Activated gamma-delta T cell (primary cell): Measurements from ENCODE around the gene CEP164.
"Not testable (repeated sequence)": the region's sequence is repeated elsewhere in the genome, so short reads cannot be mapped to it uniquely, and the experiment has no call there.

Experiments
- DNase-seq: peaks from one replicate; lab custom pipeline; 2025; lab: John Stamatoyannopoulos, UW

The CEP164 gene

GRCh38 chr11:117441146-117441975 is 113.7 kb downstream of the CEP164 start:
- DNase-seq, result no peak

DNA sequence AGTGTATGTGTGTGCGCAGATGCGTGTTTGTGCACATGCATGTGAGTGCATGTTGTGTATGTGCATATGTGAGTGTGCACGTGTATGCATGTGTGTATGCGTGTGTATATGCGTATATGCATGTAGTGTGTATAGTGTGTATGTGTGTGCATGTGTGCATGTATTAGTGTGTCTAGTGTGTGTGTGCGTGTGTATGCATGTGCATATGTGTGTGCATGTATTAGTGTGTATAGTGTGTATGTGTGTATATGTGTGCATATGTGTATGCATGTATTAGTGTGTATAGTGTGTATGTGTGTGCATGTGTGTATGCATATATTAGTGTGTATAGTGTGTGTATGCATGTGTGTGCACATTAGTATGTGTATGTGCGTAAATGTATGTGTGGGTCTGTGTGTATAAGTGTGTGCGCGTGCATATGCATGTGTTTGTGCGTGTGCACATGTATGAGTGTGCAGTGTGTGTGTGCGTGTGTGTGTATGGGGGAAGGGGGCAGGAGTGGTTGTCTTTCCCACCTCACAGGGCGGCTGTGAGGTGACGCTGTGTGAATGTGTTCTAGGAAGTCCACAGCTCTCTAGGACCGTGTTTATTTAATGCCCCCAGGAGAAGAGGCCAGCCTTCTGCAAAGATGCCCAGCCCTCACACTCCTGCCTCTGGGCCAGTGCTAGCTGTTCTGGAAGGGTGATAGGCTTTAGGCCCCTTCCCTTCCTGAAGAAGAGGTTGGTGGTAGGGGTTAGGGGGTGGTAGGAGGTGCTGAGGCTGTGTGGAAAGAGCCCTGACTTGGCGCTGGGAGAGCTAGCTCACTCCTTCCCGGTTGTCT is 114.6 kb downstream of the CEP164 start:
- DNase-seq, result no peak

DNA sequence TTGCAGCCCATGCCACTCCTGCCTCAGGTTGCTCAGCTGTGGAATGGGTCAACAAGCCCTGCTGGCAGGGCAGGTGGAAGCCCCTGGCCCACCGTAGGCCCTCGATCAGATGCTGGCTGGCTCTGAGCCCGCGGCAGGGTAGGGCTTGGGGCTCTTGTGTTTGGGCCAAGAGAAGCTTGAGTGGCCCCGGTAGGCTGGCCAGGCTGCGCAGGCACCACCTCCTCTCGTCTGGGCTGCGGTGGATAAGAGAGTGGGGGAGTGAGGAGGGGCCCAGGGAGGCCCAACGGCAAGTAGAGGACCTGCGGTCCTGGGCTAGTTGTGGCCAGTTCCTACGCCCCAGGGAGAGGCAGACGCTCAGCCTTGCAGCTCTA is 115.2 kb downstream of the CEP164 start:
- DNase-seq, result no peak

DNA sequence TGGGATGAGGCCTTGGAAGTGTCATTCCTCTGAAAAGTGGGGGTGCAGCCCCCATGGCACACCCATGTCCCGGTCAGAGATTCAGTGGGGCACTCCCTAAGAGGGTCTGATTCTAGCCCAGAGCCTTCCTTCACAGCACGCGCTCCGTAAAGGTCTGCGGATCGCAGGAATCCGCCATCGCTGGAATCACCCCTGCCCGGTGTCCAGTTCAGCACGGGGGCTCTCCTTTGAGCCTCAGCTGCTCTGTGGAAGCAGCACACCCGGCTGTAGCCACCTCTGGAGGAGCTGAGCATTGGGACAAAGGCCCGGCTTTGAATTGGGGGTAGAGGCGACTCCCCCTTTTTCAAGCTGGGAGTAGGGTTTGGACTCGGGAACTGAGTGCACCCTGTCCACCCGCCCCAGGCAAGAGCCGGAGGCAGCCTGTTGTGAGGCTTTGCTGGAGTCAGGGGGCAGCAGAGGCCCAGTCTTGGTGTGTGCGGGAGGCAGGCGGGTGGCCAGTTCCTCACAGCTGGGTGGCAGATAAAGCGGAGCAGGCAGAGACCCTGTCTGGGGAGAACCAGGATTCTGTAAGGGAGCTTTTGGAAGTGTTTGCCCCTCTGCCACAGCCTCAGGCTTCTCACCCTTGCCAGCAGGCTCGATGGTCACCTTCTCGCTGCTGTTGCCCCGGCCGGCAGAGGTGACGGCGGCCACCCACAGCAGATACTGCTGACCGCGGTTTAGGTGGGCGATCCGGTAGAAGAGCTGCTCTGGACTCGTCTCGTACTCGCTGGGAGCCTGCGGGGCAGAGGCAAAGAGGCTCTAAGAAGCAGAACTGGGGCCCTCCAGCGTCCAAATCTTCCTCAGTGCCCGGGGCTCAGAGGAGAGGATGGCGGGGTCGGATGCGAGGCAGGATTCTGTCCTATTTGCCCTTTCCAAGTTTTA is 115.9 kb downstream of the CEP164 start:
- no peak for DNase-seq

DNA sequence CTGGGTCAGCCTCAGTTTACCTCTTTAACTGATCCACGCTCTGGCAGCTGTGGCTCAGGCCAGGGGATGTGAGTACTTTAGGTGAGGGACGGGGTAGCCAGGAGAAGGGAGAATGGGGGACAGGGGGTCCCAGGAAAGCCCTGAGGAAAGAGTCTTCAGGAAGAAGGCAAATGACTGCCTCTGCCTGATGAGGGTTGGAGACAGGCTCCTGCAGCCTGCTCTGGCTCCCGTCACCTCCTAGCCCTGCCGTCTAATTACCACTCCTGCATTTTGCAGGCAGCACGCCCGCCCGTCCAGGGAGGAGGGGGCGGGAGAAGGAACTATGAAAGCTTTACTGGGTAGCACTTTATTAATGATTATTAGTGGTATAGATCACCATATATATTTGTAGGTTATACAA is 116.6 kb downstream of the CEP164 start:
- no peak for DNase-seq

GRCh38 chr11:117444711-117445658 is 117.3 kb downstream of the CEP164 start:
- no peak for DNase-seq

DNA sequence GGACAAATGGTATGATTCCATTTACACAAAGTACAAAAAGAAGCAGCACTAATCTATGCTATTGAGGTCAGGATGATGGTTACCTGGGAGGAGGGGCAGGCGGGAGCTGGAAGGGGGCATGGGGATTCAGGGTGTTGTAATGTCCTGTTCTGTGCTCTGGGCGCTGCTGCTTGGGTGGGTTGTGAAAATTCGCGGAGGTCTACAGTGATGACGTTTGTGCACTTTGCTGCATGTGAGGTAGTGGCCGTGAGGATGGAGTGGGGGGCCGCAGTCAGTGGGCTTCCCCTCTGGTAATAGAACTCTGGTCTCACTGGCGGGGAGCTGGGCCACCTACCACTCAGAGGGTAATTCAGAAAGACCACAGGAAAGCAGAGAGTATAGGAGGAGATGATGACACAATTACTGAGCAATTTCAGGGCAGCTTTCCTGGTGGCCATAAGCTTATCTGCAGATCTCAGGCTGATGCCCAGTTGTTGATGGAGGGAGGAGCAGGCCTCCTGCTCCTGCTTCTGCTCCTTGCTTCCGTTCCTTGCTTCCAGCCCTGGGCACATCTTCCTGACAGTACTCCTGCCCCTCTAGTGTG is 121.5 kb downstream of the CEP164 start:
- no peak for DNase-seq

DNA sequence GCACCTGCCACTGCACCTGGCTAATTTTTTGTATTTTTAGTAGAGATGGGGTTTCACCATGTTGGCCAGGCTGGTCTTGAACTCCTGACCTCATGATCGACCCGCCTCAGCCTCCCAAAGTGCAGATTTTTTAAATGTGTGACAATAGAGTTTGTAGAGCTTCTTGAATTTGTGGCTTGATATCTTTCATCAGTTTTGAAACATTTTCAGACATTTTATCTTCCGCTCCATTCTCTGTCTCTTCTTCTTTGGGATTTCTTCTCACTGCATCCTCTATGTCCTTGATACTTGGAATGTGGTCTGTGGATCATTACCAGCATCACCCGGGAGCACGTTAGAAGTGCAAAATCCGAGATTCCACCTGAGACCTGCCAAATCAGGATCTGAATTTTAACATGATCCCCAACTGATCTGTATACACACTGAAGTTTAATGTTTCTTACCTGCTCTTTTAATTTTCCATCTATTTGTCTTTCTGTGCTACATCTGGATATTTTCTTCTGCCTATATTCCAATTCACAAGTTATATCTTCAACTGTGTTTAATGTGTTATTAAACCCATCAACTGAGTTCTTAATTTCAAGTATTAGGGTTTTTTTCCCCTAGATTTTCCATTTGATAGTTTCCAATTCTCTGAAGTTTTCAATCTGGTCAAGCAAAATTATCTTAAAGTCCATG is 126.4 kb downstream of the CEP164 start:
- DNase-seq, result no peak

DNA sequence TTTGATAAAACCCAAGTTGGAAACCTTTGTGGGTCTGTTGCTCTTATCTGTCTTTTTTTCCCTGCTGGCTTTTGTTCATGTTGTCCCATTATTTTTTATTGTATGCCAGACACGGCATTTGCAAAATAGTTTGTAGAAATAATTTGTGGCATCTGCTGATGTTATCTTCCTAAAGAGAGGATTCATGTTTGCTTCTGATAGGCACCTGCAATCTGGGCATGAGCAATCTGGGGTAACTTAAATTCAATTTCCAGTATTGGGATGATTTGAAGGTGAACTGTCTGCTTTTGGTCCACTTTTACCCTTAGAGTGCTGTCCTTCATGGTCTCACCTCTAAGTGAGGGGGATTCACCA is 126.9 kb downstream of the CEP164 start:
- DNase-seq, result no peak

- no peak for DNase-seq
Measured at GRCh38 chr11:117456027-117456720, 128.5 kb downstream of the CEP164 start.

DNA sequence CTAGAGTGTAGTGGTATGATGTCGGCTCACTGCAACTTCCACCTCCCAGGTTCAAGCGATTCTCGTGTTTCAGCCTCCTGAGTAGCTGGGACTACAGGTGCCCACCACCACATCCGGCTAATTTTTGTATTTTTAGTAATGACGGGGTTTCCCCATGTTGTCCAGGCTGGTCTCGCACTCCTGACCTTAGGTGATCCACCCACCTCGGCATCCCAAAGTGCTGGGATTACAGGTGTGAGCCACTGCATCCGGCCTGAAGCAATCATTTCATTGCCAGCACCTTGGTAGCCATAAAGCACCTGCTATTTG is 129.0 kb downstream of the CEP164 start:
- DNase-seq, result not testable (repeated sequence)

DNA sequence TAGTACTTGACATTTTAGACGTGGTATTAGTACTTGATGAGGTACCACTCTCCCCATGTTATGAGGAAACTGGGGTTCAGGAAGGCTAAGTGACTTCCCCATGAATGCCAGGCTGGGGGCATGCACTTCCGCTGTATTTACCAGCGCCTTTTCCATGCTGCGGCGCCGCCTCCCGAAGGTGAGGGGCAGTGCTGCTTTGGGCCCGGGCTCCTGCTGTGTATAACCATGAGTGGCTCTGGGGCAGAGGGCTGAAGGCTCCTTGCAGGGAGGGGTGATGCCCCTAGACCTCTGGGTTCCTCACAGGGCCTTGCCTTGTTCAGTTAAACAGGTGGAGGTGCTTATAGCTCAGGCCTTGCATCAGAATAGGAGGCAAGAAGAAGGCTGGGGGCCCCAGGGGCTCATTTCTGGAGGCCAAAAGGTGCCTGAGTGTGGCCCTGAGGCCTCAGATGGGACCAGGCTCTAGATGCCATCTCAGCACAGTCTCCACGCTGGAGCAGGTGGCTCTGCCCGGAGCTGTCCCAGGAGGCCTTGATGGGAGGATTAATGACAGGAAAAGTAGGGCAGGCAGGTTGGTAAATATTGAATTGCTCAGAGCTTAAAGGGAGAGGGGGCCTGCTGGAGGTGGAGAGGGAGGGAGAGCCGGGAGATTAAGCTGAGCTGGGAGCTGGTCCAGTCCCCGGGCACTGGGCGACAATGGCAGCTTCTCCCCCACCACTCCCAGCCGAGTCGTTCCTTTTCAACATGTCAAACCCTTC is 129.6 kb downstream of the CEP164 start:
- DNase-seq, result no peak

GRCh38 chr11:117457835-117458234 is 130.2 kb downstream of the CEP164 start:
- no peak for DNase-seq

- DNase-seq, result no peak
Measured at GRCh38 chr11:117458275-117459122, 130.8 kb downstream of the CEP164 start.

DNA sequence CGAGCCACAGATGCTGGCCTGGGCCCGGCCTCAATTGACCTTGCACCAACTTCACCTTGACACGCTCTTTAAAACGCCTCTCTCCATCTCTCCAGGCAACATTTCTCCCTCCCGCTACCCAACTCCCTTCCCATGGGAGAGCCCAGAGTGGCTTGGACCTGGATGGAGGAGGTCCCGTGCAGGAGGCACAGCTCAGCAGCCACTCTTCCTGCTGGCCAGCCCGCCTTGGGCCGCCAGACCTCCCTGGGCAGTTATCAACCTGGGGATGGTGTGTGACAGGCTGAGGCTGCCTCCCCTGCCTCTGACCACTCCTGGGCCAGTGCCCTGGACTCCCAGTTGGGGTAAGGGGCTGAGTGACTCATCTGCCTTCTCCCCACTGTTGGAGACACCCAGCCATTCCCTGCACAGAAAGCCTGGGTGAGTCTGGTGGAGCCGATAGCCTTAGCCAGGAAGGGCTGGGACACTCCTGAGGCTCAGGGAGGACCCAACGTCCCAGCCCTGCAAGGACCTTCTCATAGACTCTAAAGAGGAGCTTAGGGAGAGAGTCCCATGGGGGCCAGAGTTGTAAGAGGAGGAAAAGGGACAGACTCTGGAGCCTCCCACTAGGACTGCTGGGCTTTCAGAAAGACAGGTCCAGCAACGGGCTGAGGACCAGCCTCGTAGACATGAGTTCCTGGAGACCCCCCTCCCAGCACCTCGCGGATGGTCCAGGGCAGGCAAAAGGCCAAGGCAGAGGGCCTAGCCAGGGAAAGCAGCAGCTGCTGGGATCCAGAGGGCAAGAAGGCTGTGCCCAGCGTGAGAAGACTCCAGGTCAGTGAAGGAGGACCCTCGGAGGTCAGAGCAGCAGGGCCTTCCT is 131.7 kb downstream of the CEP164 start:
- DNase-seq, result no peak

DNA sequence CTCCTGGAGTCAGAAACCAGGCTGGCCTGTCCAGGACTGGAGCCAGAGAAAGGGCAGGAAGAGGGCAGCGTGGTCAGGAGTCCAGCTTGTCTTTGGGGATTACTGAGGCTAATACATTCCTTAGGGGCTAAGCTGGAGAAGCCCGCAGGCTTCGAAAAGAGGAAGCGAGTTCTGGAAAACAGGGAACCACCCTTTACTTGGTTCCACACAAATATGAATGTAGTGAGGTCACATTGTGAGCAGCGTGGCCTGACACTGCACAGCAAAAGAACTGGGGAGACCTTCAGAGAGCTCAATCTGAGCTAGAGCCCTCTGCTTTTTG is 132.3 kb downstream of the CEP164 start:
- DNase-seq, result no peak
